Choroid plexus epithelial cell (primary cell): ENCODE results near the gene LETM1.

Experiments used
- DNase-seq: peaks from one replicate; pipeline ENCODE4 v3.0.0-alpha.2; 2010; ENCODE audit warnings: low read depth
- H3K4me3 ChIP-seq: 2 replicates; pipeline ENCODE4 v1.5.1; 2011; ENCODE audit warnings: low read depth, mild to moderate bottlenecking, control low read depth, low read length, moderate library complexity
- CTCF ChIP-seq: conservative IDR thresholded peaks from 2 replicates; pipeline ENCODE4 v1.5.1; 2011; ENCODE audit warnings: low read depth, mild to moderate bottlenecking, control low read depth, inconsistent platforms, low read length, moderate library complexity

LETM1 gene

GRCh38 chr4:1821679-1822567, 34.0 kb downstream of the LETM1 start:
- no peak for TF ChIP-seq CTCF
- DNase-seq: no peak
- no peak overlapping the region for H3K4me3 ChIP-seq

GRCh38 chr4:1819816-1820215, 36.1 kb downstream of the LETM1 start:
- no peak overlapping the region for H3K4me3 ChIP-seq

GRCh38 chr4:1819284-1819683, 36.7 kb downstream of the LETM1 start:
- H3K4me3 ChIP-seq: no peak overlapping the region
- DNase-seq: no peak
- TF ChIP-seq CTCF: no peak

More at GRCh38 chr4:1819816-1820215, 36.1 kb downstream of the LETM1 start:
- DNase-seq: no peak
- no peak for TF ChIP-seq CTCF

GRCh38 chr4:1815997-1816860, 39.7 kb downstream of the LETM1 start:
- TF ChIP-seq CTCF: no peak
- no peak for DNase-seq
- H3K4me3 ChIP-seq: no peak overlapping the region

GRCh38 chr4:1815096-1815996, 40.6 kb downstream of the LETM1 start:
- DNase-seq: no peak
- TF ChIP-seq CTCF: no peak
- no peak overlapping the region for H3K4me3 ChIP-seq

- TF ChIP-seq CTCF: no peak
- DNase-seq: no peak
- H3K4me3 ChIP-seq: no peak overlapping the region
Measured at GRCh38 chr4:1814453-1814852, 41.5 kb downstream of the LETM1 start.
